HepG2 (cell line): ENCODE data around the gene CMTM1. TPM values are rescaled to one million over a fixed set of nuclear protein-coding genes. Genes with fewer than 3 reads are reported as not detected.

ENCODE experiments used
- ELF1 ChIP-seq: sonication (generic); formaldehyde crosslinking; IDR thresholded peaks from 2 replicates; pipeline ENCODE4 v1.4.0; 2020; ENCODE audit warnings: missing genetic modification reagents
- HOXA3 ChIP-seq: sonication (generic); formaldehyde crosslinking; IDR thresholded peaks from 2 replicates; pipeline ENCODE4 v1.5.0; 2020; ENCODE audit warnings: missing genetic modification reagents
- SYNCRIP ChIP-seq: fragments of 200-400 bp; formaldehyde crosslinking; IDR thresholded peaks from 2 replicates; pipeline ENCODE4 v1.6.1; 2018; ENCODE audit warnings: mild to moderate bottlenecking, low read depth, low read length; ENCODE audit not compliant: insufficient read depth
- ZNF274 ChIP-seq: sonication (generic); formaldehyde crosslinking; IDR thresholded peaks from 2 replicates; pipeline ENCODE4 v1.5.1; 2020; ENCODE audit warnings: mild to moderate bottlenecking, missing genetic modification reagents
- ZNF337 ChIP-seq: sonication (generic); formaldehyde crosslinking; IDR thresholded peaks from 2 replicates; pipeline ENCODE4 v1.5.1; 2020; ENCODE audit warnings: missing genetic modification reagents, low read depth, mild to moderate bottlenecking, borderline replicate concordance
- ZNF468 ChIP-seq: sonication (generic); formaldehyde crosslinking; IDR thresholded peaks from 2 replicates; pipeline ENCODE4 v1.8.0; 2022; ENCODE audit warnings: mild to moderate bottlenecking, moderate library complexity, missing genetic modification reagents
- ZNF549 ChIP-seq: sonication (generic); formaldehyde crosslinking; IDR thresholded peaks from 2 replicates; pipeline ENCODE4 v1.5.0; 2020; ENCODE audit warnings: missing genetic modification reagents
- ZNF709 ChIP-seq: sonication (generic); formaldehyde crosslinking; IDR thresholded peaks from 2 replicates; pipeline ENCODE4 v1.5.0; 2020; ENCODE audit warnings: mild to moderate bottlenecking, missing genetic modification reagents
- ZNF724P ChIP-seq: sonication (generic); formaldehyde crosslinking; IDR thresholded peaks from 2 replicates; pipeline ENCODE4 v1.8.0; 2022; ENCODE audit warnings: missing genetic modification reagents, borderline replicate concordance
- ZNF772 ChIP-seq: sonication (generic); formaldehyde crosslinking; IDR thresholded peaks from 2 replicates; pipeline ENCODE4 v1.5.0; 2020; ENCODE audit warnings: mild to moderate bottlenecking, missing genetic modification reagents
- polyA plus RNA-seq, 8 experiments: library from polyadenylated mRNA; depleted of rRNA in 3 of 8; stranded (reverse) in 7 of 8; unstranded in 1 of 8; fragments of >200 nt; fragmentation: Illumina TruSeq in 4 of 8; extraction: Trizol in 4 of 8; gene quantifications; 2 replicates each; pipeline versions ENCODE4 v1.2.1 to v1.2.3, GENCODE V29; 2011 to 2016; ENCODE audit warnings: low read depth in 4 of 8, missing spikeins in 1 of 8, mixed read lengths in 1 of 8; ENCODE audit not compliant: insufficient read depth in 1 of 8
- total RNA-seq, 5 experiments: library from RNA; depleted of rRNA; stranded (reverse); fragments of >200 nt; fragmentation: Illumina TruSeq; extraction: Trizol; gene quantifications; 2 replicates each; pipeline ENCODE4 v1.2.3, GENCODE V29; 2016; ENCODE audit warnings: low read depth in 1 of 5
- TF ChIP-seq, protein P1 (sequence below): IDR thresholded peaks from 2 replicates; pipeline ENCODE4 v1.6.1; 2016; ENCODE audit warnings: low read depth, control low read depth
- TF ChIP-seq, protein P2 (sequence below): IDR thresholded peaks from 2 replicates; pipeline ENCODE4 v1.6.1; 2012; ENCODE audit warnings: inconsistent platforms
- TF ChIP-seq, protein P3 (sequence below): sonication (generic); formaldehyde crosslinking; IDR thresholded peaks from 2 replicates; pipeline ENCODE4 v1.5.0; 2020; ENCODE audit warnings: missing genetic modification reagents
- TF ChIP-seq, protein P4 (sequence below): IDR thresholded peaks from 2 replicates; pipeline ENCODE4 v1.6.1; 2018; ENCODE audit warnings: missing genetic modification reagents
- TF ChIP-seq, protein P5 (sequence below): sonication (generic); formaldehyde crosslinking; IDR thresholded peaks from 2 replicates; pipeline ENCODE4 v1.8.0; 2022; ENCODE audit warnings: mild to moderate bottlenecking, missing genetic modification reagents, borderline replicate concordance
- TF ChIP-seq, protein P6 (sequence below): sonication (generic); formaldehyde crosslinking; IDR thresholded peaks from 2 replicates; pipeline ENCODE4 v1.9.0; 2021; ENCODE audit warnings: mild to moderate bottlenecking, missing genetic modification reagents

The CMTM1 gene
- total and polyA plus RNA-seq, 2 of the 13 experiments (the other 11 are each of a cell fraction or from before 2014, with no cell fraction given), result 1.7 to 2.9 TPM

DNA sequence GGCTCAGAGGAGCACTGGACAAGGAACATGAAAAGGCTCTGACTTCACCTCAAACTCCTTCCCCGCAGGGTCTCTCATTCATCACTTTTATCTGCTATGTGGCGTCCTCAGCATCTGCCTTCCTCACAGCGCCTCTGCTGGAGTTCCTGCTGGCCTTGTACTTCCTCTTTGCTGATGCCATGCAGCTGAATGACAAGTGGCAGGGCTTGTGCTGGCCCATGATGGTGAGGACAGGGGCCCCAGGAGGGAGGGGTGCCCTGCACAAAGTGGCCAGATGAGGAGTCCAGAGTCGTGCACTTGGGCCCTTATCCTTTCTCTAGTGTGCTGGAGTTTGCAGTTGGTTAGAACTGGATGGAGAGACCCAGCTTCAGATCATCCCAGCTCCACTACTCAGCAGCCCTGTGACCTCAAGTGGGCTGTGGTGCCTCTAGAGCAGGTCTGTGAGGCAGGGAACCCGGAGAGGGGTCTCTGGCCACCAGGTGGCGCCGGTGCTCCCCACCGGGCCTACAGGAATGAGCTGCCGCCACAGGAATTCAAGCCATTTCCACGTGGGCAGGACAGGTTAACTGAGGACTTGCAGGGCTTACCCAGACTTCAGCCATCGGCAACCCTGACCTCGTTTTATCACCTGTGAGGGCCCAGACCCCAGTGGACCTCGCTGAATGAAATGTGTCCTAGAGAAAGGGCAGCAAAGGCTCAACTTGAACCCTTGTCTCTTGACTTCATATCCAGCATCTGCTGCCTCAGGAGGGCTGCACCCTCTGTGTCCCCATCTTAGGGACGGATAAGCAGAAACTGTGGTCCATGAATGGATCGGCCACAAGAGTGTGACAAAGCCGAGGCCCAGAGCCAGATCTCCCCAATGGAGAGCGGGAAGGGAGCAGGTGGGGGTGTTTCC, 42.3 kb downstream of the CMTM1 start (continued):
- TF ChIP-seq ELF1 (CRISPR knock-in tag), result no peak; the same call in 1 of the 2 replicates
- TF ChIP-seq, protein P1, sequence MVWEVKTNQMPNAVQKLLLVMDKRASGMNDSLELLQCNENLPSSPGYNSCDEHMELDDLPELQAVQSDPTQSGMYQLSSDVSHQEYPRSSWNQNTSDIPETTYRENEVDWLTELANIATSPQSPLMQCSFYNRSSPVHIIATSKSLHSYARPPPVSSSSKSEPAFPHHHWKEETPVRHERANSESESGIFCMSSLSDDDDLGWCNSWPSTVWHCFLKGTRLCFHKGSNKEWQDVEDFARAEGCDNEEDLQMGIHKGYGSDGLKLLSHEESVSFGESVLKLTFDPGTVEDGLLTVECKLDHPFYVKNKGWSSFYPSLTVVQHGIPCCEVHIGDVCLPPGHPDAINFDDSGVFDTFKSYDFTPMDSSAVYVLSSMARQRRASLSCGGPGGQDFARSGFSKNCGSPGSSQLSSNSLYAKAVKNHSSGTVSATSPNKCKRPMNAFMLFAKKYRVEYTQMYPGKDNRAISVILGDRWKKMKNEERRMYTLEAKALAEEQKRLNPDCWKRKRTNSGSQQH (CRISPR knock-in tag), result peak; percentile 4; the same call in 1 of the 2 replicates
- no peak for TF ChIP-seq ZNF337 (CRISPR knock-in tag)
- TF ChIP-seq, protein P2, sequence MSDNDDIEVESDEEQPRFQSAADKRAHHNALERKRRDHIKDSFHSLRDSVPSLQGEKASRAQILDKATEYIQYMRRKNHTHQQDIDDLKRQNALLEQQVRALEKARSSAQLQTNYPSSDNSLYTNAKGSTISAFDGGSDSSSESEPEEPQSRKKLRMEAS, result peak; percentile 98
- TF ChIP-seq, protein P3, sequence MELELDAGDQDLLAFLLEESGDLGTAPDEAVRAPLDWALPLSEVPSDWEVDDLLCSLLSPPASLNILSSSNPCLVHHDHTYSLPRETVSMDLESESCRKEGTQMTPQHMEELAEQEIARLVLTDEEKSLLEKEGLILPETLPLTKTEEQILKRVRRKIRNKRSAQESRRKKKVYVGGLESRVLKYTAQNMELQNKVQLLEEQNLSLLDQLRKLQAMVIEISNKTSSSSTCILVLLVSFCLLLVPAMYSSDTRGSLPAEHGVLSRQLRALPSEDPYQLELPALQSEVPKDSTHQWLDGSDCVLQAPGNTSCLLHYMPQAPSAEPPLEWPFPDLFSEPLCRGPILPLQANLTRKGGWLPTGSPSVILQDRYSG, result 0 out of 2 replicates have a peak, but pooled peaks have one; percentile 82
- TF ChIP-seq, protein P4, sequence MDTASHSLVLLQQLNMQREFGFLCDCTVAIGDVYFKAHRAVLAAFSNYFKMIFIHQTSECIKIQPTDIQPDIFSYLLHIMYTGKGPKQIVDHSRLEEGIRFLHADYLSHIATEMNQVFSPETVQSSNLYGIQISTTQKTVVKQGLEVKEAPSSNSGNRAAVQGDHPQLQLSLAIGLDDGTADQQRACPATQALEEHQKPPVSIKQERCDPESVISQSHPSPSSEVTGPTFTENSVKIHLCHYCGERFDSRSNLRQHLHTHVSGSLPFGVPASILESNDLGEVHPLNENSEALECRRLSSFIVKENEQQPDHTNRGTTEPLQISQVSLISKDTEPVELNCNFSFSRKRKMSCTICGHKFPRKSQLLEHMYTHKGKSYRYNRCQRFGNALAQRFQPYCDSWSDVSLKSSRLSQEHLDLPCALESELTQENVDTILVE (CRISPR knock-in tag), result 0 out of 2 replicates have a peak, but pooled peaks have one; percentile 74
- TF ChIP-seq ZNF549, result no peak
- no peak for TF ChIP-seq ZNF724P
- no peak for TF ChIP-seq SYNCRIP
- TF ChIP-seq, protein P5, sequence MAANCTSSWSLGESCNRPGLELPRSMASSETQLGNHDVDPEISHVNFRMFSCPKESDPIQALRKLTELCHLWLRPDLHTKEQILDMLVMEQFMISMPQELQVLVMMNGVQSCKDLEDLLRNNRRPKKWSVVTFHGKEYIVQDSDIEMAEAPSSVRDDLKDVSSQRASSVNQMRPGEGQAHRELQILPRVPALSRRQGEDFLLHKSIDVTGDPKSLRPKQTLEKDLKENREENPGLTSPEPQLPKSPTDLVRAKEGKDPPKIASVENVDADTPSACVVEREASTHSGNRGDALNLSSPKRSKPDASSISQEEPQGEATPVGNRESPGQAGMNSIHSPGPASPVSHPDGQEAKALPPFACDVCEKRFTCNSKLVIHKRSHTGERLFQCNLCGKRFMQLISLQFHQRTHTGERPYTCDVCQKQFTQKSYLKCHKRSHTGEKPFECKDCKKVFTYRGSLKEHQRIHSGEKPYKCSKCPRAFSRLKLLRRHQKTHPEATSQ (CRISPR knock-in tag), result 0 out of 2 replicates have a peak, but pooled peaks have one; percentile 33
- TF ChIP-seq ZNF468 (CRISPR knock-in tag), result 0 out of 2 replicates have a peak, but pooled peaks have one; percentile 46
- TF ChIP-seq, protein P6, sequence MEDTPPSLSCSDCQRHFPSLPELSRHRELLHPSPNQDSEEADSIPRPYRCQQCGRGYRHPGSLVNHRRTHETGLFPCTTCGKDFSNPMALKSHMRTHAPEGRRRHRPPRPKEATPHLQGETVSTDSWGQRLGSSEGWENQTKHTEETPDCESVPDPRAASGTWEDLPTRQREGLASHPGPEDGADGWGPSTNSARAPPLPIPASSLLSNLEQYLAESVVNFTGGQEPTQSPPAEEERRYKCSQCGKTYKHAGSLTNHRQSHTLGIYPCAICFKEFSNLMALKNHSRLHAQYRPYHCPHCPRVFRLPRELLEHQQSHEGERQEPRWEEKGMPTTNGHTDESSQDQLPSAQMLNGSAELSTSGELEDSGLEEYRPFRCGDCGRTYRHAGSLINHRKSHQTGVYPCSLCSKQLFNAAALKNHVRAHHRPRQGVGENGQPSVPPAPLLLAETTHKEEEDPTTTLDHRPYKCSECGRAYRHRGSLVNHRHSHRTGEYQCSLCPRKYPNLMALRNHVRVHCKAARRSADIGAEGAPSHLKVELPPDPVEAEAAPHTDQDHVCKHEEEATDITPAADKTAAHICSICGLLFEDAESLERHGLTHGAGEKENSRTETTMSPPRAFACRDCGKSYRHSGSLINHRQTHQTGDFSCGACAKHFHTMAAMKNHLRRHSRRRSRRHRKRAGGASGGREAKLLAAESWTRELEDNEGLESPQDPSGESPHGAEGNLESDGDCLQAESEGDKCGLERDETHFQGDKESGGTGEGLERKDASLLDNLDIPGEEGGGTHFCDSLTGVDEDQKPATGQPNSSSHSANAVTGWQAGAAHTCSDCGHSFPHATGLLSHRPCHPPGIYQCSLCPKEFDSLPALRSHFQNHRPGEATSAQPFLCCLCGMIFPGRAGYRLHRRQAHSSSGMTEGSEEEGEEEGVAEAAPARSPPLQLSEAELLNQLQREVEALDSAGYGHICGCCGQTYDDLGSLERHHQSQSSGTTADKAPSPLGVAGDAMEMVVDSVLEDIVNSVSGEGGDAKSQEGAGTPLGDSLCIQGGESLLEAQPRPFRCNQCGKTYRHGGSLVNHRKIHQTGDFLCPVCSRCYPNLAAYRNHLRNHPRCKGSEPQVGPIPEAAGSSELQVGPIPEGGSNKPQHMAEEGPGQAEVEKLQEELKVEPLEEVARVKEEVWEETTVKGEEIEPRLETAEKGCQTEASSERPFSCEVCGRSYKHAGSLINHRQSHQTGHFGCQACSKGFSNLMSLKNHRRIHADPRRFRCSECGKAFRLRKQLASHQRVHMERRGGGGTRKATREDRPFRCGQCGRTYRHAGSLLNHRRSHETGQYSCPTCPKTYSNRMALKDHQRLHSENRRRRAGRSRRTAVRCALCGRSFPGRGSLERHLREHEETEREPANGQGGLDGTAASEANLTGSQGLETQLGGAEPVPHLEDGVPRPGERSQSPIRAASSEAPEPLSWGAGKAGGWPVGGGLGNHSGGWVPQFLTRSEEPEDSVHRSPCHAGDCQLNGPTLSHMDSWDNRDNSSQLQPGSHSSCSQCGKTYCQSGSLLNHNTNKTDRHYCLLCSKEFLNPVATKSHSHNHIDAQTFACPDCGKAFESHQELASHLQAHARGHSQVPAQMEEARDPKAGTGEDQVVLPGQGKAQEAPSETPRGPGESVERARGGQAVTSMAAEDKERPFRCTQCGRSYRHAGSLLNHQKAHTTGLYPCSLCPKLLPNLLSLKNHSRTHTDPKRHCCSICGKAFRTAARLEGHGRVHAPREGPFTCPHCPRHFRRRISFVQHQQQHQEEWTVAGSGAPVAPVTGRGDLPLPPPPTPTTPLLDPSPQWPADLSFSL (CRISPR knock-in tag), result no peak; the same call in 1 of the 2 replicates
- peak; percentile 60 for TF ChIP-seq HOXA3
- peak; percentile 75 for TF ChIP-seq ZNF709 (CRISPR knock-in tag)
- peak; percentile 98 for TF ChIP-seq ZNF274
- no peak for TF ChIP-seq ZNF772 (CRISPR knock-in tag)
